H9 (cell line): ENCODE measurements around the gene TUG1. TPM values are rescaled to one million over a fixed set of nuclear protein-coding genes. Genes with fewer than 3 reads are reported as not detected.

Experiments used
- DNase-seq: peaks from one replicate; pipeline ENCODE4 v3.0.0-alpha.2; 2017
- H2AFZ ChIP-seq: one replicate; pipeline ENCODE4 v1.6.1; 2013; ENCODE audit warnings: mild to moderate bottlenecking, low read length, control low read depth, moderate library complexity
- H2AK5ac ChIP-seq: 2 replicates; pipeline ENCODE4 v1.6.1; 2013; ENCODE audit warnings: low read length, control low read depth, mixed read lengths; ENCODE audit not compliant: insufficient read length
- H2BK120ac ChIP-seq: one replicate; pipeline ENCODE4 v1.6.1; 2013; ENCODE audit warnings: low read depth, mild to moderate bottlenecking, low read length, control low read depth, inconsistent platforms; ENCODE audit not compliant: poor library complexity, severe bottlenecking
- H2BK12ac ChIP-seq: 2 replicates; pipeline ENCODE4 v1.6.1; 2013; ENCODE audit warnings: low read length, control low read depth, mixed read lengths, low read depth; ENCODE audit not compliant: insufficient read length
- H2BK15ac ChIP-seq: 2 replicates; pipeline ENCODE4 v1.6.1; 2013; ENCODE audit warnings: low read depth, low read length, control low read depth
- H2BK20ac ChIP-seq: one replicate; pipeline ENCODE4 v1.6.1; 2013; ENCODE audit warnings: low read depth, mild to moderate bottlenecking, low read length, control low read depth, inconsistent platforms; ENCODE audit not compliant: poor library complexity, severe bottlenecking
- H2BK5ac ChIP-seq: 2 replicates; pipeline ENCODE4 v1.6.1; 2013; ENCODE audit warnings: low read length, control low read depth, mixed read lengths; ENCODE audit not compliant: insufficient read length
- H3K14ac ChIP-seq: 2 replicates; pipeline ENCODE4 v1.6.1; 2013; ENCODE audit warnings: low read length, control low read depth; ENCODE audit not compliant: insufficient read depth
- H3K18ac ChIP-seq: 2 replicates; pipeline ENCODE4 v1.6.1; 2013; ENCODE audit warnings: low read depth, mild to moderate bottlenecking, mixed read lengths, low read length, control low read depth; ENCODE audit not compliant: insufficient read length
- H3K23ac ChIP-seq: 2 replicates; pipeline ENCODE4 v1.6.1; 2013; ENCODE audit warnings: low read length, control low read depth, mixed read lengths, low read depth; ENCODE audit not compliant: insufficient read length
- H3K23me2 ChIP-seq: 2 replicates; pipeline ENCODE4 v1.6.1; 2013; ENCODE audit warnings: low read depth, mild to moderate bottlenecking, mixed read lengths, low read length, control low read depth; ENCODE audit not compliant: insufficient read length, poor library complexity, severe bottlenecking
- H3K27ac ChIP-seq: 2 replicates; pipeline ENCODE4 v1.5.1; 2013; ENCODE audit warnings: low read length, control low read depth, mixed read lengths, low read depth; ENCODE audit not compliant: insufficient read length
- H3K27me3 ChIP-seq: 2 replicates; pipeline ENCODE4 v1.6.1; 2013; ENCODE audit warnings: low read length, control low read depth, inconsistent platforms; ENCODE audit not compliant: insufficient read depth
- H3K4ac ChIP-seq: 2 replicates; pipeline ENCODE4 v1.6.1; 2013; ENCODE audit warnings: low read depth, mild to moderate bottlenecking, control low read depth, inconsistent platforms, low read length, moderate library complexity
- H3K4me1 ChIP-seq: 2 replicates; pipeline ENCODE4 v1.6.1; 2013; ENCODE audit warnings: low read length, control low read depth, inconsistent platforms; ENCODE audit not compliant: insufficient read depth
- H3K4me2 ChIP-seq: 2 replicates; pipeline ENCODE4 v1.6.1; 2013; ENCODE audit warnings: low read length, control low read depth, mixed read lengths; ENCODE audit not compliant: insufficient read length, insufficient read depth
- H3K56ac ChIP-seq: 2 replicates; pipeline ENCODE4 v1.6.1; 2013; ENCODE audit warnings: low read depth, mild to moderate bottlenecking, mixed read lengths, low read length, control low read depth; ENCODE audit not compliant: insufficient read length
- H3K79me1 ChIP-seq: 2 replicates; pipeline ENCODE4 v1.6.1; 2013; ENCODE audit warnings: low read depth, mild to moderate bottlenecking, moderate library complexity, low read length, control low read depth, inconsistent platforms; ENCODE audit not compliant: insufficient read depth, poor library complexity, severe bottlenecking
- H3K79me2 ChIP-seq: 2 replicates; pipeline ENCODE4 v1.6.1; 2013; ENCODE audit warnings: low read length, control low read depth, inconsistent platforms; ENCODE audit not compliant: insufficient read depth
- H3K9ac ChIP-seq: 2 replicates; pipeline ENCODE4 v1.6.1; 2013; ENCODE audit warnings: low read length, control low read depth, mixed read lengths; ENCODE audit not compliant: insufficient read length; ENCODE audit errors: extremely low read depth
- H3K9me3 ChIP-seq: one replicate; pipeline ENCODE4 v1.6.1; 2013; ENCODE audit warnings: low read depth, low read length, inconsistent platforms; ENCODE audit not compliant: control insufficient read depth
- H3T11ph ChIP-seq: one replicate; pipeline ENCODE4 v1.6.1; 2013; ENCODE audit warnings: mild to moderate bottlenecking, low read length, control low read depth, inconsistent platforms
- H4K20me1 ChIP-seq: one replicate; pipeline ENCODE4 v1.6.1; 2013; ENCODE audit not compliant: control insufficient read depth, insufficient read length, insufficient read depth
- H4K5ac ChIP-seq: 2 replicates; pipeline ENCODE4 v1.6.1; 2013; ENCODE audit warnings: low read depth, mild to moderate bottlenecking, mixed read lengths, low read length, control low read depth; ENCODE audit not compliant: insufficient read length
- H4K8ac ChIP-seq: replicated peaks from 2 replicates; pipeline ENCODE4 v1.6.1; 2013; ENCODE audit warnings: low read length, control low read depth, mixed read lengths, low read depth; ENCODE audit not compliant: insufficient read length
- H4K91ac ChIP-seq: 2 replicates; pipeline ENCODE4 v1.6.1; 2013; ENCODE audit warnings: low read depth, mild to moderate bottlenecking, moderate library complexity, mixed read lengths, low read length, control low read depth; ENCODE audit not compliant: insufficient read length
- H3K27ac Mint-ChIP-seq, 3 experiments: 2 replicates in 2 of 3; 3 replicates in 1 of 3; pipeline ENCODE4 v1.8.0; 2020 to 2021; ENCODE audit warnings: mixed read lengths in 3 of 3, mild to moderate bottlenecking in 1 of 3, moderate library complexity in 1 of 3
- H3K27me3 Mint-ChIP-seq: 2 replicates; pipeline ENCODE4 v1.8.0; 2021; ENCODE audit warnings: low read depth, mild to moderate bottlenecking, moderate library complexity, mixed read lengths
- H3K36me3 Mint-ChIP-seq, 3 experiments: 2 replicates in 2 of 3; 3 replicates in 1 of 3; pipeline ENCODE4 v1.8.0; 2020 to 2021; ENCODE audit warnings: low read depth in 3 of 3, mixed read lengths in 3 of 3; ENCODE audit not compliant: insufficient read depth in 1 of 3
- H3K4me1 Mint-ChIP-seq, 2 experiments: 2 replicates each; pipeline ENCODE4 v1.8.0; 2020; ENCODE audit warnings: mixed read lengths in 2 of 2
- H3K4me3 Mint-ChIP-seq, 2 experiments: 2 replicates in 1 of 2; 3 replicates in 1 of 2; pipeline ENCODE4 v1.8.0; 2020 to 2021; ENCODE audit warnings: mild to moderate bottlenecking in 2 of 2, mixed read lengths in 2 of 2, moderate library complexity in 1 of 2
- H3K9me3 Mint-ChIP-seq, 2 experiments: 2 replicates in 1 of 2; 3 replicates in 1 of 2; pipeline ENCODE4 v1.8.0; 2020; ENCODE audit warnings: mild to moderate bottlenecking in 2 of 2, mixed read lengths in 2 of 2, moderate library complexity in 1 of 2
- CTCF ChIP-seq: fragments of 200-600 bp; sonication (generic); conservative IDR thresholded peaks from 3 replicates; pipeline ENCODE4 v1.8.0; 2021; ENCODE audit warnings: antibody characterized with exemption, mild to moderate bottlenecking
- WGBS: extraction: QIAGEN DNeasy Blood & Tissue Kit; methylation state at CpG from one replicate; pipeline ENCODE4 v1.1.7; 2013; ENCODE audit warnings: missing lambda C conversion rate, low lambda C conversion rate, mixed read lengths; ENCODE audit not compliant: insufficient read length; ENCODE audit errors: extremely low coverage; 5-methylcytosine and 5-hydroxymethylcytosine counted together
- total RNA-seq: library from RNA; stranded (reverse); gene quantifications from 2 replicates; pipeline ENCODE4 v1.2.1, GENCODE V29; 2021

Gene TUG1
- total RNA-seq, 1 experiment from 2014 or later, result 99.6 TPM

DNA sequence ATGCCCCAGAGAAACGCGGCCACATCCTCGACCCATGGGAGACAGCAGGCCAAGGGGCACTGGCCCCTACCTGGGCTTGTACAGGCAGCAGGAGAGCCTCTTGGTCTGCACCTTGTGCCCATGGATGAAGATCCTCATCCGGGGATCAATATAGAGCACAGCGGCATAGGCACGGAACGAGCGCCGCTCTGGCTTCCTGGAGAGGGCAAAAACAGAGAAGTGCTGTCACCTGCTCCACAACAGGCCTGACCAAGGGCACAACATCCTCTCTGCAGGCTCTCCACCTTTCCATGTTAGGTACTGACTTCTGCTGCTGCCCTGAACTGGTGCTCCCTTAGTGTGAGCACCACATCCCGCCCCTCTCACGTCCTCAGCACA lies 27.7 kb upstream of the TUG1 start:
- H3K23ac ChIP-seq, result no peak overlapping the region
- no peak overlapping the region for H3K4ac ChIP-seq
- H3T11ph ChIP-seq, result no peak overlapping the region
- no peak overlapping the region for H3K14ac ChIP-seq
- H3K79me1 ChIP-seq, result no peaks in the 10 kb centered on the region
- no peak overlapping the region for H4K8ac ChIP-seq
- H3K9ac ChIP-seq, result no peak overlapping the region
- no peak overlapping the region for H3K27ac ChIP-seq
- no peak overlapping the region for H4K5ac ChIP-seq
- no peak overlapping the region for H3K18ac ChIP-seq
- no peaks in the 10 kb centered on the region for H4K20me1 ChIP-seq
- no peaks in the 10 kb centered on the region for H3K27me3 ChIP-seq
- no peaks in the 10 kb centered on the region for H3K79me2 ChIP-seq
- H2BK12ac ChIP-seq, result no peak overlapping the region
- no peak overlapping the region for H2AK5ac ChIP-seq
- Mint-ChIP-seq H3K4me1 (no peaks in the 10 kb centered on the region), H3K9me3 (no peaks in the 10 kb centered on the region), H3K27ac (no peak overlapping the region), H3K36me3 (peaks cover 69 to 94% (median 86%) of the 10 kb centered on the region in 3 experiments), H3K4me3 (no peak overlapping the region), H3K27me3 (no peaks in the 10 kb centered on the region)
- no peaks in the 10 kb centered on the region for H3K9me3 ChIP-seq
- H2AFZ ChIP-seq, result no peak overlapping the region
- no peak overlapping the region for H4K91ac ChIP-seq
- H2BK20ac ChIP-seq, result no peak overlapping the region
- no CpG with 5 or more reads among the region's 11 CpGs for WGBS
- no peak for DNase-seq
- no peak overlapping the region for H2BK5ac ChIP-seq
- no peak overlapping the region for H2BK120ac ChIP-seq
- no peaks in the 10 kb centered on the region for H3K23me2 ChIP-seq
- H2BK15ac ChIP-seq, result no peak overlapping the region
- no peak overlapping the region for H3K4me2 ChIP-seq
- no peak overlapping the region for H3K56ac ChIP-seq
- H3K4me1 ChIP-seq, result no peaks in the 10 kb centered on the region
- no peak for TF ChIP-seq CTCF
